ENCODE results near the gene ZNF500. TPM values are rescaled to one million over a fixed set of nuclear protein-coding genes. Genes with fewer than 3 reads are reported as not detected.

The ZNF500 gene
- polyA plus RNA-seq, 1 donor, result 10.4 TPM

- H3K36me3 ChIP-seq (ENCODE audit: control insufficient read depth, insufficient read depth, low read length), result no peaks in the 10 kb centered on the region
- peaks cover 10% of the 10 kb centered on the region for H3K4me1 ChIP-seq (ENCODE audit: control insufficient read depth, insufficient read depth, low read length)
- no peak for DNase-seq
- WGBS (ENCODE audit: insufficient coverage, low lambda C conversion rate), result no CpG with 5 or more reads among the region's 5 CpGs
- H3K4me3 ChIP-seq (ENCODE audit: low read length), result no peak overlapping the region
- H3K27ac ChIP-seq (ENCODE audit: low read length), result no peak overlapping the region
- no peaks in the 10 kb centered on the region for H3K9me3 ChIP-seq (ENCODE audit: control insufficient read depth, low read depth, low read length)
- H3K27me3 ChIP-seq (ENCODE audit: control insufficient read depth, insufficient read depth, low read length), result no peaks in the 10 kb centered on the region
These were observed 5.4 kb upstream of the ZNF500 start for GRCh38 chr16:4772351-4772750.

DNA sequence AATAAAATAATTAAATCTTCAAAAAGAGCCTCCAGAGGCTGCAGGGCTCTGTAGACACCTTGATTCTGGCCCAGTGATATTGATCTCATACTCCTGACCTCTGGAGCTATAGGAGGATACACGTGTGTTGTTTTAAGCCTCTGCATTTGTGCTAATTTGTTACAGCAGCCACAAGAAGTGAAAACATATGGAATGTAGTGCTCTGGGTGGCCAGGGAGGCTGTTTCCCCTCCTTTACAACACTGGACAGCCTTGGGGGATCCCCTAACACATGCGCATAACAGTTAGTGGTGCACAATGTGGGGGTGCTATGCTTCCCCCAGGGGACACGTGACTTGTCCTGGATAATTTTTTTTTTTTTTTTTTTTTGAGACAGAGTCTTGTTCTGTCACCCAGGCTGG is 4.7 kb upstream of the ZNF500 start:
- Histone ChIP-seq H3K9me3 (ENCODE audit: control insufficient read depth, low read depth, low read length) (no peaks in the 10 kb centered on the region), H3K4me3 (ENCODE audit: low read length) (no peak overlapping the region), H3K4me1 (ENCODE audit: control insufficient read depth, insufficient read depth, low read length) (peaks cover 10% of the 10 kb centered on the region), H3K27me3 (ENCODE audit: control insufficient read depth, insufficient read depth, low read length) (no peaks in the 10 kb centered on the region), H3K36me3 (ENCODE audit: control insufficient read depth, insufficient read depth, low read length) (no peaks in the 10 kb centered on the region), H3K27ac (ENCODE audit: low read length) (no peak overlapping the region)
- no CpG with 5 or more reads among the region's 3 CpGs for WGBS (ENCODE audit: insufficient coverage, low lambda C conversion rate)
- no peak for DNase-seq

DNA sequence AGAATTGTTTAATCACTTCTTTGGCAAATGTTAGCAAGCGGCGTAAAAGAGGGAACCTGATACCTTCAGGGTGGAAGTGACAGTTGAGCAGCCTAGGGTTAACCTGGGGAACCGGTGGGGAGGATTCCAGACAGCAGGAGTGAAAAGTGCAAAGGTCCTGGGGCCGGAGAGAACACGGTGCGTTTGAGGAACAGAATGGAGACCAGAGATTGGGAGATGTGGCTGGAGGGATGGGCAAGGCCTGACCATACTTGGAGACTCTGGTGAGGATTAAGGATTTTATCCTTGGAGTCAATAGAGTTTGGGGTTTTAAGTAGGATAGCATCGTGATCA is 2.3 kb upstream of the ZNF500 start:
- Histone ChIP-seq H3K4me3 (ENCODE audit: low read length) (peak overlapping the region; percentile 63), H3K27me3 (ENCODE audit: control insufficient read depth, insufficient read depth, low read length) (no peaks in the 10 kb centered on the region), H3K36me3 (ENCODE audit: control insufficient read depth, insufficient read depth, low read length) (peaks cover 3% of the 10 kb centered on the region), H3K9me3 (ENCODE audit: control insufficient read depth, low read depth, low read length) (no peaks in the 10 kb centered on the region), H3K27ac (ENCODE audit: low read length) (no peak overlapping the region), H3K4me1 (ENCODE audit: control insufficient read depth, insufficient read depth, low read length) (peaks cover 19% of the 10 kb centered on the region)
- WGBS (ENCODE audit: insufficient coverage, low lambda C conversion rate), result 100% methylated on average over 1 of the region's 7 CpGs
- no peak for DNase-seq

DNA sequence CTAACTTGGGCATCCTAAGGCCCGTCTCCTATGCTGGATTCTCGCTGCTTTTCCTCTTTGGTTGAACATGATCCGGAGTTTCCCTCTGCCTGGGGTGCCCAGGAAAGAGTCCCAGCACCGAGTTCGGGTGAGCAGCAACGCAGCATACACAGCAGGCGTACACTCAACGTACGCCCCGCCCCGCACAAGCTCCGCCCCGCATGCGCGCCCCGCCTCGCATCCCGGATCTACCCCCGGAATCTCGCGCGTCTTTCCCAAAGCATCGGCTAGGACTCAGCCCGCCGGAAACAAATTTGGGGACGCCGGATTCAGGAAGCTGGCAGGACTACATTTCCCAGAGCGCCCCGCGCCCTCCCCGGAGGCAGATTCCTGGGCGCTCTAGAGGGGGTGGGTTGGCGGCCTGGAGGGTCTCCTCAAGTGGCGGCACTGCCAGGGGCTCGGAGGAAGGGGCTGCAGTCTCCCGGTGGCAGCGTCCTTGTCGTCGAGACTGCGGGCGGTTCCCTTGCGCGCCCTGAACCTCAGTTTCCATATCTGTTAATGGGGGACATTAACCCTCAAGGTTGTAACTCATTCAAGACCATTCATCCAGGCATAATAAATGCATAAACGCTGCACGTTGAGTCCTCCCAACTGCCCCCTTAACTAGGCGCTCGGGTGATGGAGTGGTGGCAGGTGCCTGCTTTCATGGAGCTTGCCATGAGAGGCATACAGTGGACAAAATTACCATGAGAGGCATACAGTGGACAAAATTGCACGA is 1.8 kb upstream of the ZNF500 start:
- DNase-seq, result peak; percentile 96 to 97
- WGBS (ENCODE audit: insufficient coverage, low lambda C conversion rate), result no CpG with 5 or more reads among the region's 48 CpGs
- peaks cover 19% of the 10 kb centered on the region for H3K4me1 ChIP-seq (ENCODE audit: control insufficient read depth, insufficient read depth, low read length)
- peak overlapping the region; percentile 79 for H3K27ac ChIP-seq (ENCODE audit: low read length)
- H3K9me3 ChIP-seq (ENCODE audit: control insufficient read depth, low read depth, low read length), result no peaks in the 10 kb centered on the region
- no peaks in the 10 kb centered on the region for H3K27me3 ChIP-seq (ENCODE audit: control insufficient read depth, insufficient read depth, low read length)
- peak overlapping the region; percentile 63 for H3K4me3 ChIP-seq (ENCODE audit: low read length)
- peaks cover 7% of the 10 kb centered on the region for H3K36me3 ChIP-seq (ENCODE audit: control insufficient read depth, insufficient read depth, low read length)

DNA sequence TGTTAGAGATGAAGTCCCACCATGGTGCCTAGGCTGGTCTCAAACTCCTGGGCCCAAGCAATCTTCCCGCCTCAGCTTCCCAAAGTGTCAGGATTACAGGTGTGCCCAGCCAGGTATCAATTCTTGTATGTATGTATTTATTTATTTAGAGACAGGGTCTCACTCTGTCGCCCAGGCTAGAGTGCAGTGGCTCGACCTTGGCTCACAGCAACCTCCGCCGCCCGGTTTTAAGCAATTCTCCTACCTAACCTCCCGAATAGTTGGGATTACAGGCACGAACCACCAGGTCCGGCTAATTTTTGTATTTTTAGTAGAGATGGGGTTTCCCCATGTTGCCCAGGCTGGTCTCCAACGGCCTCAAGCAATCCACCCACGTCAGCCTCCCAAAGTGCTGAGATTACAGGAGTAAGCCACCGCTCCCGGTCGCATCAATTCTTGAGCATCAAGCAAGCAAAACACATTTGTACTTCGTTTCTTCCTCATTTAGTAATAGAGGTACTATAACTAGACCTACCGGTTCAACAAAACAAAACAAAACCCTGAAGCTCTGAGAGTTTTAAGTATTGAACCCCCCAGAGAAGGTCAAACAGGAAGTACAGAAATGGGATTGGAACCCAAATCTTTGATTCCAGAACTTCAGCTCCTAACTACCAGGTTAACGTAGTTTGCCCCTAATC is 1.0 kb upstream of the ZNF500 start:
- 100% methylated on average over 1 of the region's 17 CpGs for WGBS (ENCODE audit: insufficient coverage, low lambda C conversion rate)
- H3K27me3 ChIP-seq (ENCODE audit: control insufficient read depth, insufficient read depth, low read length), result no peaks in the 10 kb centered on the region
- H3K9me3 ChIP-seq (ENCODE audit: control insufficient read depth, low read depth, low read length), result no peaks in the 10 kb centered on the region
- peaks cover 15% of the 10 kb centered on the region for H3K36me3 ChIP-seq (ENCODE audit: control insufficient read depth, insufficient read depth, low read length)
- no peak for DNase-seq
- peak overlapping the region; percentile 79 for H3K27ac ChIP-seq (ENCODE audit: low read length)
- H3K4me3 ChIP-seq (ENCODE audit: low read length), result peak overlapping the region; percentile 63
- H3K4me1 ChIP-seq (ENCODE audit: control insufficient read depth, insufficient read depth, low read length), result peaks cover 19% of the 10 kb centered on the region

DNA sequence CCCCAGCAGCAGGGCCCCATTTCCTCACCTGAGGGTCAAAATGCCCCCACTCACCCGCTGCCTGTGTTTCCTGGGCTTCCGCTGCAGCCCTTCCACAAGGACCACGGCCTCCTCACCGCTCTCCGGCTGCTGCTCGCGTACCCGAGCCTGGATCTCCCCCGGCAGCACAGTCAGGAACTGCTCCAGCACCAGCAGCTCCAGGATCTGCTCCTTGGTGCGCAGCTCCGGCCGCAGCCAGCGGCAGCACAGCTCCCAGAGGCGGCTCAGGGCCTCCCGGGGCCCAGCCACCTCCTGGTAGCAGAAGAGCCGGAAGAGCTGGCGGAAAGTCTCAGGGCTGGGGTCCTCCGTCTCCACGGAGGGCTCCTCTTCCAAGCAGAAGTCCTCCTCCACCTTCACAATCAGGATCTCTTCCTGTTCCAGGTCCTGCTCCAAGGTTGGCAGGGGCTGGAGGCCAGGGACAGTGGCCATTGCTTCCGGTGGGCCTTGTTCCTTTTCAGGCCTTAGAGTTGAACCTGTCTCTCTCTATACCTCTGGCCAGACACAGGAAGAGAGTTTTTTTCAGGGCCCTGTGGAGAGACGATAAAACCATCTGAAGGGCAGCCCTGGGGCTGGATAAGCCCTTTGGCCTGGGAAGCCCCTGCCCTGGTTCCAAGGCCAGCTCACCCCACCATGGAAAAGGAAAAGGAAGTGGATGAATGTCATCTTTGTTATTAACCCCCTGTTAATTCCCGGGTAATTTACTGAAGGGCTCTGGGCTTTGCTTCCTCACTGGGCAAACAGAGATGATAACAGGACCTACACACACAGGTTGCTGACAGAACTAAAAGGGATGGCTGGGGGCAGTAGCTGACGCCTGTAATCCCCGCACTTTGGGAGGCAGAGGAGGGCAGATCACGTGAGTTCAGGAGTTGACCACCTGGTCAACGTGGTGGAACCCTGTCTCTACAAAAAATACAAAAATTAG is 1.2 kb downstream of the ZNF500 start:
- DNase-seq, result no peak

DNA sequence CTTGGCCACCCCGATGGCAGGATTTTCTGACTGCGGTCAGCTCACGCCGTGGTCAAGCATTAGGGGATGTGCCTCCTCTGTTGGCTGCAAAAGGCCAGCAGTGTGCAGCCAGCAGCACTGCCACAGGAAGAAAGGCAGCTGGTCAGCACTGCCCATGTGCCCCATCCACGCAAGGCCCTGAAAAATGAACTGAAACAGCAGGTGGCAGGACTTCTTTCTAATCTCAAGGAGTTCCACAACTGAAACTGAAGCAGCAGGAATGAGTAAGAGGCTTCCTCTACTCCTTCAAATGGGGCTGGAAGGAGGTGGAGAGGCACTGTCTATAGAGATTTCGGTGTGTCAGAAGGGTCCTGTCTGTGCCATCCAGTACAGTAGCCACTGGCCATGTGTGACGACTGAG is 3.2 kb downstream of the ZNF500 start:
- H3K4me3 ChIP-seq (ENCODE audit: low read length), result no peak overlapping the region
- H3K4me1 ChIP-seq (ENCODE audit: control insufficient read depth, insufficient read depth, low read length), result peaks cover 14% of the 10 kb centered on the region
- no peaks in the 10 kb centered on the region for H3K27me3 ChIP-seq (ENCODE audit: control insufficient read depth, insufficient read depth, low read length)
- no peaks in the 10 kb centered on the region for H3K9me3 ChIP-seq (ENCODE audit: control insufficient read depth, low read depth, low read length)
- 100% methylated on average over 1 of the region's 7 CpGs for WGBS (ENCODE audit: insufficient coverage, low lambda C conversion rate)
- no peak overlapping the region for H3K27ac ChIP-seq (ENCODE audit: low read length)
- no peak for DNase-seq
- peaks cover 48% of the 10 kb centered on the region for H3K36me3 ChIP-seq (ENCODE audit: control insufficient read depth, insufficient read depth, low read length)

More for the DNA sequence above, 1.2 kb downstream of the ZNF500 start:
- no CpG with 5 or more reads among the region's 26 CpGs for WGBS (ENCODE audit: insufficient coverage, low lambda C conversion rate)
- peaks cover 19% of the 10 kb centered on the region for H3K4me1 ChIP-seq (ENCODE audit: control insufficient read depth, insufficient read depth, low read length)
- H3K9me3 ChIP-seq (ENCODE audit: control insufficient read depth, low read depth, low read length), result no peaks in the 10 kb centered on the region
- peak overlapping the region; percentile 75 for H3K4me3 ChIP-seq (ENCODE audit: low read length)
- peaks cover 31% of the 10 kb centered on the region for H3K36me3 ChIP-seq (ENCODE audit: control insufficient read depth, insufficient read depth, low read length)
- H3K27ac ChIP-seq (ENCODE audit: low read length), result peak overlapping the region; percentile 8
- H3K27me3 ChIP-seq (ENCODE audit: control insufficient read depth, insufficient read depth, low read length), result no peaks in the 10 kb centered on the region

- Histone ChIP-seq H3K27me3 (ENCODE audit: control insufficient read depth, insufficient read depth, low read length) (no peaks in the 10 kb centered on the region), H3K27ac (ENCODE audit: low read length) (no peak overlapping the region), H3K4me1 (ENCODE audit: control insufficient read depth, insufficient read depth, low read length) (peaks cover 9% of the 10 kb centered on the region), H3K36me3 (ENCODE audit: control insufficient read depth, insufficient read depth, low read length) (peaks cover 56% of the 10 kb centered on the region), H3K9me3 (ENCODE audit: control insufficient read depth, low read depth, low read length) (no peaks in the 10 kb centered on the region), H3K4me3 (ENCODE audit: low read length) (no peak overlapping the region)
- no peak for DNase-seq
- WGBS (ENCODE audit: insufficient coverage, low lambda C conversion rate), result no CpG with 5 or more reads among the region's 9 CpGs
These were observed 4.8 kb downstream of the ZNF500 start for GRCh38 chr16:4762205-4762604.

DNA sequence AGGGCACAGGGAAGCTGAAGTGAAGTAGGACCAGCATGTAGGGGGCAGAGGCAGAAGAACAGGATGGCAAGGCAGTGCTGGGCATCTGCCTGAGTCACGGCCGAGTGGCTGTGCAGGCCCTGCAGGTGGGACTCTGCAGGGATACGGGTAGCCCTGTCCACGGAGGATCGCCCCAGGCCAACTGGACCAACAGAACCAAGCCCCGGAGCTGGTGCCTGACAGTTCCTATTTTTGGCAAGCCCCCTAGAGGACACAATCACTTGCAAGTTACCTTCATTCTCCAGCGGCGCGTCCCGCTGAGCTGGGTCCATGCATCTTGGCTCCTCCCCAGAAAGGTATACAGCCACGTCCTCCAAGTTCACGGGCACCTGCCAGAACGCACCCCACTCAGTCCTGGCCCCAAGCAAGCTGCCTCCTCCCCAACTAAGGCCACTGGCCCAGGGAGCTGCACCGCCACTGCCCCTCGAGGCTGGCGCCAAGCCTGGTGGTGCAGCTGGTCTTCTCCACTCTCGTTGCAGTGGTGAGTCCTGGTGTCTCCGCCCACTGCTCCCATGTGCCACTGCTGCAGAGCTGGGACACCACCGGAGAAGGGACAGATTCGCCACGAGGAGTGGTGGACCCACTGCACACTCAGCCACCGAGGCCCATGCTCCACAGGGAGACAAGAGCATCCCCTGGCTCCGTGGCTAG is 6.6 kb downstream of the ZNF500 start:
- H3K4me3 ChIP-seq (ENCODE audit: low read length), result no peak overlapping the region
- H3K9me3 ChIP-seq (ENCODE audit: control insufficient read depth, low read depth, low read length), result no peaks in the 10 kb centered on the region
- no CpG with 5 or more reads among the region's 23 CpGs for WGBS (ENCODE audit: insufficient coverage, low lambda C conversion rate)
- no peak overlapping the region for H3K27ac ChIP-seq (ENCODE audit: low read length)
- peaks cover 64% of the 10 kb centered on the region for H3K36me3 ChIP-seq (ENCODE audit: control insufficient read depth, insufficient read depth, low read length)
- peaks cover under 1% of the 10 kb centered on the region for H3K4me1 ChIP-seq (ENCODE audit: control insufficient read depth, insufficient read depth, low read length)
- DNase-seq, result no peak
- H3K27me3 ChIP-seq (ENCODE audit: control insufficient read depth, insufficient read depth, low read length), result no peaks in the 10 kb centered on the region

- Histone ChIP-seq H3K36me3 (ENCODE audit: control insufficient read depth, insufficient read depth, low read length) (peaks cover 74% of the 10 kb centered on the region), H3K27ac (ENCODE audit: low read length) (no peak overlapping the region), H3K27me3 (ENCODE audit: control insufficient read depth, insufficient read depth, low read length) (no peaks in the 10 kb centered on the region), H3K4me3 (ENCODE audit: low read length) (no peak overlapping the region), H3K9me3 (ENCODE audit: control insufficient read depth, low read depth, low read length) (no peaks in the 10 kb centered on the region), H3K4me1 (ENCODE audit: control insufficient read depth, insufficient read depth, low read length) (no peaks in the 10 kb centered on the region)
- WGBS (ENCODE audit: insufficient coverage, low lambda C conversion rate), result no CpG with 5 or more reads among the region's 6 CpGs
- no peak for DNase-seq
These were observed 11.3 kb downstream of the ZNF500 start for GRCh38 chr16:4755687-4756086.

Measured in large intestine (tissue), 3 donors.